Measurements from ENCODE around the gene ABCA9.

- TF ChIP-seq CTCF (IDR thresholded peaks at IDR 0.05; ENCODE audit: low read depth, low read length) (no peak), POLR2A (IDR thresholded peaks at IDR 0.05; ENCODE audit: extremely low read depth, insufficient read length) (no peak)
These were observed 3.3 kb upstream of the ABCA9 start for GRCh38 chr17:69064001-69064400.

Measured in NB4 (cell line).